ENCODE data around the gene EME2.

The EME2 gene

GRCh38 chr16:1800701-1801100, 28.1 kb downstream of the EME2 start:
- no peak for DNase-seq (ENCODE audit: low read depth)
- no peak overlapping the region for H3K4me3 ChIP-seq (ENCODE audit: low read depth, low read length)
- TF ChIP-seq CTCF (IDR thresholded peaks at IDR 0.05; ENCODE audit: insufficient read depth, low read depth, low read length, missing control alignments) = no peak

DNA sequence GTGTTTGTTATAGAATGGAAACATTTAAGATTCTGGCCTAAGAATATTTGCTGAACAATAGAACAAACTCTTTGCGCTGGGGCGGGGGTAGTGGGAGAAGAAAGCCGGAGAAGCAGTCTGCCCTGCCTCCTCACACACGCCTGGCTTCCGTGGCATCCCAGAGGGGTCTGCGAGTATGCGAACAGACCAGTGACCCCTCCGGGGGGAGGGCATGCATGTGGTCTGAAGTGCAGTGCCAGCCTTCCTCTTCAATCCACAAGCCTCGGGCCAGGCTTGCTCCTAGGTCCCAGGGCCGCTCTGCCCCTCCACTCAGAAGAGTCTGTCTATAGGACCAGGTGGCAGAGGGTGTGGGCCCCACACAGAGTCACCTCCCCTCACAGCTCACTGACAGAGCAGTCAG, 35.0 kb downstream of the EME2 start:
- no peak for TF ChIP-seq CTCF (IDR thresholded peaks at IDR 0.05; ENCODE audit: insufficient read depth, low read depth, low read length, missing control alignments)
- no peak overlapping the region for H3K4me3 ChIP-seq (ENCODE audit: low read depth, low read length)
- DNase-seq (ENCODE audit: low read depth) = no peak

- no peak overlapping the region for H3K4me3 ChIP-seq (ENCODE audit: low read depth, low read length)
- DNase-seq (ENCODE audit: low read depth) = no peak
- no peak for TF ChIP-seq CTCF (IDR thresholded peaks at IDR 0.05; ENCODE audit: insufficient read depth, low read depth, low read length, missing control alignments)
These were observed 36.1 kb downstream of the EME2 start for GRCh38 chr16:1808691-1809090.

- no peak for TF ChIP-seq CTCF (IDR thresholded peaks at IDR 0.05; ENCODE audit: insufficient read depth, low read depth, low read length, missing control alignments)
- no peak for DNase-seq (ENCODE audit: low read depth)
- H3K4me3 ChIP-seq (ENCODE audit: low read depth, low read length) = no peak overlapping the region
These were observed 36.7 kb downstream of the EME2 start for GRCh38 chr16:1809281-1809801.

DNA sequence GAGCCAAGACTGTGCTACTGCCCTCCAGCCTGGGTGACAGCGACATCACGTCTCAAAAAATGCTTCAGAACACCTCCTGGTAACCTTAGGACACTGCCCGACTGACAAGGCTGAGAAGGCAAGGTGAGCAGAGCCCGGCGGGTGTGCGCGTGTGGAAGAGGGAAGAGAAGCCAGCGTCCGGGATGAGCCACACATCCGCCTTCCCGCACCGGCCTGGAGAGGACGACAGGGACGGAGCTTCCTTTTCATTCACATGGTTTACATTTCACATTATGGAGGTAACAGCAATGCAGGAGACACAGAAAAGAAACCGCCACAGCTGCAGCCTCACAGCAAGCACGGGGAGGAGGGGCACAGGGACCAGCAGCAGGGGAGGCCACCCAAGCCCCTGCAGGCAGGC, 37.5 kb downstream of the EME2 start:
- DNase-seq (ENCODE audit: low read depth) = no peak
- TF ChIP-seq CTCF (IDR thresholded peaks at IDR 0.05; ENCODE audit: insufficient read depth, low read depth, low read length, missing control alignments) = no peak

DNA sequence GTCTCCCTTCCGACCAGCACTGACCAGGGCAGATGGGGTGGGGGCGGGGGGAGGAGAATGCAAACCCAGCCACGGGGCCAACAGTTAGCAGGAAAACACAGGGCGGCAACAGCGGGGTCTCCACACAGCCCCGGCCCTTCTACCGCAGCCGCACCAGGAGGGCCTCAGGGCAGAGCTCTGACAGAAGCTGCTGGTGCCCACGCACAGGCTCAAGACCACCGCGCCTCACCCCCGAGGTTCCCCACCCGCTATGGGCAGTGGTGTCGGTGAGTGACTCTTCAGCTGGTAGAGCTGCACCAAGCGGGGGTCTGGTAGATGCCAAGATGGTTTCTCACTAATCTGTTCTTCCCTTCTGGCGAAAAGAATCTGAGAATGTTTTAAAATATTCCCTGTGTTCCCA, 37.9 kb downstream of the EME2 start:
- TF ChIP-seq CTCF (IDR thresholded peaks at IDR 0.05; ENCODE audit: insufficient read depth, low read depth, low read length, missing control alignments) = no peak
- no peak overlapping the region for H3K4me3 ChIP-seq (ENCODE audit: low read depth, low read length)
- DNase-seq (ENCODE audit: low read depth) = no peak

More for the DNA sequence above, 37.5 kb downstream of the EME2 start:
- H3K4me3 ChIP-seq (ENCODE audit: low read depth, low read length) = no peak overlapping the region

- H3K4me3 ChIP-seq (ENCODE audit: low read depth, low read length) = no peak overlapping the region
- DNase-seq (ENCODE audit: low read depth) = peak; percentile 35
- peak; percentile 14 for TF ChIP-seq CTCF (IDR thresholded peaks at IDR 0.05; ENCODE audit: insufficient read depth, low read depth, low read length, missing control alignments)
These were observed 40.1 kb downstream of the EME2 start for GRCh38 chr16:1812732-1813163.
